Measurements from ENCODE around the gene C7orf33.
A peak's percentile ranks its signal among the peaks of the same experiment; 100 is the strongest.
"Not testable (repeated sequence)": the region's sequence is repeated elsewhere in the genome, so short reads cannot be mapped to it uniquely, and the experiment has no call there.

Gene C7orf33, protein sequence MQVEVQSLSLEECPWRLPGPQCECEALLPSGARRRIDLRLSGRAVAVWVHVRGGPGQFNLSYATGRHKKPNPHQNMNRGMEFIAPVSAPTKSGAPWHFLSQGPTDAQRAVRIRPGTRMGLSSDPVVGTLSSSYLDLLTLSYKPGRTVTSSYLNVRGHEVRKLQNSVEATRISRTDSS

DNA sequence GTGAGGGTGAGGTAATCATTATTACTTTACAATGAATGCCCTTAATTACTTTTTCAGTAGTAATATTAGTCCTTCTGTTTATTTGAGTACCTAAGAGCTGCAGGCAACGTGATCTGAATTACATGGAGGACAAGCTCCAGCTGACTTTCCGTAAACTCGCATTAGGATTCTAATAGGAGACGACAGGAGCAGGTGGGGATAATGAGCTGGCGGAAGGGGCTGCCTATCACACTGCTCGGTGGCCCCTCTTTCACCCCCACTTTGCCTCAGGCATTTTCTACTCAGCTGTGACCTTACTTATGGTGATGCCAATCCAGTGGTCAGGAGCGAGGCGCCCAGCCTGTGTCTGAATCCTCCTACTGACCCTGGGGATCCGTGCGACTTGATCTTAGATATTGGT lies at the start of gene C7orf33:
Gene C7orf33 (plus strand): TSS at position 296 of the 400 bp plus-strand sequence. CDS start 160 bp downstream, outside the sequence.
- DNase-seq, result no peak

DNA sequence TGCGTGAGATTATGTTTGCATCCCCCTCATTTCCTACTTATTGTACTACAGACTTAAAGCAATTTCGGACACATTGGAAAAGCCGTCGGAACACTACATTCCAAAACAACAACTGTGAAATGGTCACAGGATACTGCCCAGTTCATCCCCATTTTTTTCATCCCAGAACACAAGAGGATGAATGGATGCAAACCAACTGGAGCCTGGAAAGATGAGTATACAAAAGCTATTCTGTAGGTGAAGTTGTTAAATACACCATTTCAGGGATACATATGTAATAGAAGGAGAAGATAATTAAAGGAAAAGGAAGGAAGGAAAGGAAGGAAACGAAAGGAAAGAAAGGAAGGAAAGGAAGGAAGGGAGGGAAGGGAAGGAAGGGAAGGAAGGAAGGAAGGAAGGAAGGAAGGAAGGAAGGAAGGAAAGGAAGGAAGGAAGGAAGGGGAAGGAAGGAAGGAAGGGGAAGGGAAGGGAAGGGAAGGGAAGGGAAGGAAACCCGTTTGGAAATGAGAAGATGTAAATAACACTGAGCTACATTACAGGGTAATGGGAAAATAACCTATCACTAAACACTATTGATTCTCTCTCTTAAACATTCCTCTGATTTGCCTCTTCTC lies 48.6 kb upstream of the C7orf33 start:
- no peak for DNase-seq

DNA sequence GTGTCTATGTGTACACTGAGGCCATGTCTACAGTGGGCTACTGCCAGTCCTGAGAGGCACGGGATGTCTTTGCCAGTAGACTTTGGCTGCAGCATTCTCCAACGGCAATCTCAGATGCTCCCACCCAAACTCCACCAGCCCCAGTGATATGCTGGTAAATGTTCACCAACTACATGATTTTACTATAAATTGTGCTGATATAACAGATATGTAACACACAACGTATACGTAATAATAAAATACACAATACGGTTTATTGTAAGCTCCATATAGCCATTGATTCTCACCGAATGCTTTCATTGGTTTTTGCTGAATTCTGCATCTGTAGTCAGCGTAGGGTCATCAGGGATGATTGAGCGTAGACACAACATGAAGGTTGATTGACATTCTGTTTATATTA lies 47.3 kb upstream of the C7orf33 start:
- no peak for DNase-seq

DNA sequence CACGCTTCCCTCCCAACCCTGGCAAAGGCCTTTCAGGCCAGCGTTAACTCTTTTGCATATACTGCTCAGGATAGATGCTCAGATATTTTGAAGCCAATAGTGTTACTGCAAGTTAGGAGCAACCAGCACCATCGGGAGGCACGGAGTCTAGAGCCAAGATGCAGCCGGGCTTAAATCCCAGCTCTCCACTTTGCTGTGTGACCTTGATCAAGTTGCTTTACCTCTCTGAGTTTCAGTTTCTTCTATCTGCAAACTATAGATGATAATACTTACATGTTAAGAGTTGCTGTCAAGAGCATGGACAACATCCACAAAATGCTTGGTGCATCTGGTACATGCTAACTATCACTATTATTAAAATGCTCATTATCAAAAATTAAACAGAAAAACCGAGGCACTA lies 45.4 kb upstream of the C7orf33 start:
- DNase-seq, result no peak

DNA sequence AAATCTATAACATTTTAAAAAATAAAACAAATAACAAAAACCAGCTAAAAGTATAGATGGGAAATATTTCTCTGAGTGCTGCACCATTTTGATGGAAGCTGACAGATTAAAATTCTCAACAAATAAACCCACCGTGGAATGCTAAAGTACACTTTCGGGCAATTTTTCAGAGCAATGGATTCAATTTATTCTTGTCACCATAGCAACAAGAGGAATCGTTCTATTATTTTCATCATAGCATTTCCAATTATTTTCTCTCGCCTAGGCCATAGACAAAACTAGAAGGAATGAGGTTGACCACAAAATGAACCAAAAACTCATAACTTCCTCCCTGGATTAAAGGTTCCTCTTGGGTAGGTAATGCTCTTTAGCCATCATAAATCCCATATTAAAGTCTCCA lies 44.6 kb upstream of the C7orf33 start:
- no peak for DNase-seq

DNA sequence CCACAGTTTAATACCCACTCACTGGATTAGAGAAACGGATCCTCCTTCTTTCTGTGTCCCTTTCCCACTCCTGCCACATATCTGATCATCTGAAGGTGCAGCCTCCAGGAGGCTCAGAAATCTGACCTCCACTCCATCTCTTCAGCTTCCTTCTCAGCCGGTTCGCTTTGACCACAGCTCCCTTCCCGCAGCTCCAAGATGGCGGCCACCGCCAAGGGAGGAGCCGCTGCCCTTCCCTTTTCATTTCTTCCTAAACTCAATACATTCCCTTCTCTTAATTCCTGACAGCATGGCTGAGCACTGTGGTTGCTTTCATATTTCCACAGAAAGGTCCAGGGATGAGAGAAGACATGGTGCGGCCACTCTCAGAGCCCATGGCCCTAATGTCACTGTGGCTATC lies 43.7 kb upstream of the C7orf33 start:
- DNase-seq, result no peak

DNA sequence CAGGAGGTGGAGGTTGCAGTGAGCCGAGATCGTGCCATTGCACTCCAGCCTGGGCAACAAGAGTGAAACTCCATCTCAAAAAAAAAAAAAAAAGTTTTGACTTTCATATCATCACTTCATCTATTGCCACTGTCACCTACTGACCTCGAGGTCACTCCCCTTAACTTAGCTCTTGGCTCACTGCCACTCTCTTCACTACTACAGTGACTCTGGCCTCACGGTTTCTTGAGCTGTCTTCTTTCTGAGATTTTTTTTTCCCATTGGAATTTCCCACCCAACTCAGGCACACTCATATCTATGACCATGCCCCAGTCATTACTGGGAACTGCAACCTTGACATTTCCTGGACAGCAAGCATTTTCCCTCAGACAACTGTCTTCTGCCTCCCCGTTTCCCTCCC lies 42.6 kb upstream of the C7orf33 start:
- no peak for DNase-seq

DNA sequence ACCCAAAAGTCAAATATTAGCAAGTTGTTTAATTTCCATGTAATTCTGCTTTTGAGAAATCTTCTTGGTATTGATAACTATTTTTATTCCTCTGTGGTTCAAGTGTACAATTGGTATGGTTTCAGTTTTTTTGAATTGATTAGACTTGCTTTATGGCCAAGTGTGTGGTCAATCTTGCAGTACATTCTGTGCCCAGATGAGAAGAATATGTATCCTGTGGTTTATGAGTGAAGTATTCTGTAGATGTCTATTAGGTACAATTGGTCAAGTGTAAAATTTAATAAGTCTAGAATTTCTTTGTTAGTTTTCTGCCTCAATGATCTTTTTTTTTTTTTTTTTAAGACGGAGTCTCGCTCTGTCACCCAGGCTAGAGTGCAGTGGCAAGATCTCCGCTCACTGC lies 36.6 kb upstream of the C7orf33 start:
- no peak for DNase-seq

DNA sequence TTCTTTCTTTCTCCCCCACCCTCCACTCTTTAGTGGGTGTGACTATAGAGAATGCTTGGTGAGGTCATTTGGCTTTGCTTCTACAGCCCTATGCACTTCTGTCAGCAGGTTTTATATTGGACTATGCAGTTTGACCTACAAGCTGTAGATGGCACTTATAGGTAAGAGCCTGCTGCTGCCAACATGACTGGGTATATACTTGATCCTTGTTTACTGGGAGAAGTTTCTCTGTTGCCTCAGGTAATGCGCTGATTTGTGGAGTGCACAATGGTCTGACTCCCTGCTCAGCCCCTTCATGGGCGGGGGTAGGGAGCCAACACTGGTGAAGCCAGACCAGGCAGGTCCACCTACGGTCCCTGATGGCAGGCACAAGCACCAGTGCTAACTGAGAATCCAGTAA lies 33.7 kb upstream of the C7orf33 start:
- no peak for DNase-seq

DNA sequence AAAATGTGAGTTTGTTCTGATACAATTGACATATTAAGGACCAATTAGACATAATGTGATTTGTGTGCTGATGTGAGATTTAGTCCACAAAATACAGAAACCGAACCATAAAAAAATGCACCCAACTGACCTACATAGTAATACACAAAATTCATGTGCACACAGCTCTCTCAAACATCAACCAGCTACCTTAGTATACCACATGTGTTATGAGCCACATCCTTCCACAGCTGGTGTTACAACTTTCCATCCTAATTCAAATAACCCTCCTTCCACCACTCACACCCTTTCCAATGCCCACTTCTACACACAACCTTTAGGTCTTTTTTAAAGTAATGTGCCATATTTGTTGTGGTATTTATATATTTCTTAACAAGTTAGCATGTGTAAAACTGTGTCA lies 31.7 kb upstream of the C7orf33 start:
- DNase-seq, result no peak

DNA sequence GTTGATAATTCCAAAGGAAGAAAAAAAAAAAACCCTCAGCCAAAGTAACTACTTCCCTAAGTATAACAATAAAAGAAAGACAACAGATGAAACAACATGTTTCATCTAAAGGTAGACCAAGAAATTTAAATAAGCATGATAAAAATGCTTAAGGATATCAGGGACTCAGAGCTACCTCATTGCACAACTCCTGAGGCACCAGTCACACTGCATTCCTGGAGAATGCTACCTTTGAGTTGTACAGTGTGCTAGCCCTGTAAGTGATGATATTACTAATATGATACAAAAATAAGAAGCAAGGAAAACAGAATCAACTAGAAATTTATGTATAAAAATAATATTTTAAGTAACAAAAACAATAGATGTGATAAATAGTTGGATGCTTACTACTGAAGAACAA lies 29.5 kb upstream of the C7orf33 start:
- no peak for DNase-seq

DNA sequence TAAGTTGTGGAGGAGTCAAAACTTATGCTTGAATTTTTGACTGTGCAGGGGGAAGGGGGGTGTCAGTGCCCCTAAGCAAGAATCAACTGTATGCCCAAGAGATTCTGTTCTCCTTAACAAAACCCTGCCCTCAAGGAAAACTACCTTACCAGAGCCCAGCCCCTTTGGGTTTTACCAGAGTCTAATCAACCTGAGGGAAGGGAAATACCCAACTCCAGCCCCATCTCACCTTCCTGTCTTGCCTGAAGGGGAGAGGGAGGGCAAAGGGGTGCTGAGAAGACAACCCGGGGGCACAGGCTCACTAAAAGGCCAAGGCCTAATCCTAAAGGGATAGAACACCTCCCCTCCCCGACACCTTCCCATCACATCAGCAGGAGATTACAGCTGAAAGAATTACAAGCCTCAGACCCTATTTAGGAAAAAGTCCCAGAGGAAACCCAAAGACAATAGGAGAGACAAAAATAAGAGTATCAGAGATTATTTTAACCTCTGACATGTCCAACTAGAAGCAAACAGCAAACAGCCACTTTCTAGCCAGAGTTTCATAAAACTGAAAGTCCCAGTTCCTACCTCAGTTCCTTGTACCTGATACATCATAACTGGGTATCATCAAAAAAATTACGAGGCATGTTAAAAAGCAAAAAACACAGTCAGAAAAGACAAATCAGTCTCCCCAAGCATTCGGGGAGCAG lies 26.8 kb upstream of the C7orf33 start:
- no peak for DNase-seq

DNA sequence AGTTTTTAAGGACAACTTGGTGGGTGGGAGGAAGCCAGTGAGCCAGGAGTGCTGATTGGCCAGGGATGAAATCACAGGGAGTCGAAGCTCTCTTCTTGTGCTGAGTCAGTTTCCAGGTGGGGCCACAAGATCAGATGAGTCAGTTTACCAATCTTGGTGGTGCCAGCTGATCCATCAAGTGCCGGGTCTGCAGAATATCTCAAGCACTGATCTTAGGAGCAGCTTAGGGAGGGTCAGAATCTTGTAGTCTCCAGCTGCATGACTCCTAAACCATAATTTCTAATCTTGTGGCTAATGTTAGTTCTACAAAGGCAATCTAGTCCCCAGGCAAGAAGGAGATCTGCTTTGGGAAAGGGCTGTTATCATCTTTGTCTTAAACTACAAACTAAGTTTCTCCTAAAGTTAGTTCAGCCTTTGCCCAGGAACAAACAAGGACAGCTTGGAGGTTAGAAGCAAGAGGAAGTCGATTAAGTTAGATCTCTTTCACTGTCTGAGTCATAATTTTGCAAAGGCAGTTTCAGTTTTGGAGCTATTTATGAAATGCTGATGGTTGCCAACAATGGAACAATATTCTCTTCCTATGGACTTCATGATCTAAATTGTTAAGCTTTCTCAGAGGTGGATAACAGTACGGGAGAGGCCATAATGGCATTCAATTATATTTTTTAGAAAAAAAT lies 26.2 kb upstream of the C7orf33 start:
- DNase-seq, result peak; percentile 18 to 23

DNA sequence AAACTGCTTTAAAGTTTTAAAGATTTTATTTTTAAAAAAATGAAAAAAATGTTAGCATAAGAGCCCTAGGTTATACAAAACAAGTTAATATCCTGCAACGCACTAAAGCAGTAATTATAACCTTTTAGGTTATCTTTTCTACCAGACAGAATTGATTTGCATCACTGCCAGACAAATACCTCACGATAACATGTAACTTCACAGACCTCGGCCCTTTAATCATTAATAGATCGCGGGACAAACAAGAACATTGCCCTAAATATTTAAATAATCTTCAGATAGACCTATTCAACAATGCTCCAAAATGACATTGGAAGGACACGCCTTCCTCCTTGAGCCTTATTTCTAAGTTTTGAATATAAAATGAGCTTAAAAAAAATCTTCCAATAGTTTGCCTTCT lies 23.8 kb upstream of the C7orf33 start:
- no peak for DNase-seq

DNA sequence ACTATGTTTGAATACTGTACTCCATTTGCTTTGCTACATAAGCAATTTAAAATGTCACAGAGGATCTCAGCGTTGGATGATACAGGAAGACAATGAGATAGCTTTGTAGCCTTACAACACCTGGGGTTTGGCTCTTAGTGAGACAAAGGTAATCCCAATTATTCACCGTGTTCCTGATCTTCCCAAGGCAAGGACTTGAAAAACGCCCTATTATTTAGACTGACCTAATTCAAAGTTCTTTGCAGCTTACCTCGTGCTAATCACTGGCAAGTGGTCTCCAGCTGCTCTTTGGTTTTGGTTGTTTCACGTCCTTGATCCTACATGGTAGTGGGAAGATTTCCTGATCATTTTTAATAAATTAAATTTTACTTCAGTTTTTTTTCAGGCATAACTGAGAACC lies 23.0 kb upstream of the C7orf33 start:
- DNase-seq, result no peak

DNA sequence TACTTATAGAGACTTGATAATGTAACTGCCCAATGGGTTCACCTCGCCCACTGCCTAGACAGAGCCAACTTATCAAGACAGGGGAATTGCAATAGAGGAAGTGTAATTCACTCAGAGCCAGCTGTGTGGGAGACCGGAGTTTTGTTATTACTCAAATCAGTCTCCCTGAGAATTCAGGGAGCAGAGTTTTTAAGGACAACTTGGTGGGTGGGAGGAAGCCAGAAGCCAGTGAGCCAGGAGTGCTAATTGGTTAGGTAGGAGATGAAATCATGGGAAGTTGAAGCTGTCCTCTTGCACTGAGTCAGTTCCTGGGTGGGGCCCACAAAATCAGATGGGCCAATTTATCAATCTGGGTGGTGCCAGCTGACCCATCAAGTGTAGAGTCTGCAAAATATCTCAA lies 20.1 kb upstream of the C7orf33 start:
- no peak for DNase-seq

DNA sequence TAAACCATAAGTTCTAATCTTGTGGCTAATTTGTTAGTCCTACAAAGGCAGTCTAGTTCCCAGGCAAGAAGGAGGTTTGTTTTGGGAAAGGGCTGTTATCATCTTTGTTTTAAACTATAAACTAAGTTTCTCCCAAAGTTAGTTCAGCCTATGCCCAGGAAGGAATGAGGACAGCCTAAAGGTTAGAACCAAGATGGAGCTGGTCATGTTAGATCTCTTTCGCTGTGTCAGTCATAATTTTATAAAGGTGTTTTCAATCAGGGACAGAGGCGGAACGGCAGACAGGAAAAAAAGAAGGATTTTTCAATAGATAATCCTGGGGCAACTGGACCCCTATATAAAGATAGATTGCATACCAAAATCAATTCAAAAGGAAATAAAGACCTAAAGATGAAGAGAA lies 19.6 kb upstream of the C7orf33 start:
- DNase-seq, result not testable (repeated sequence)

DNA sequence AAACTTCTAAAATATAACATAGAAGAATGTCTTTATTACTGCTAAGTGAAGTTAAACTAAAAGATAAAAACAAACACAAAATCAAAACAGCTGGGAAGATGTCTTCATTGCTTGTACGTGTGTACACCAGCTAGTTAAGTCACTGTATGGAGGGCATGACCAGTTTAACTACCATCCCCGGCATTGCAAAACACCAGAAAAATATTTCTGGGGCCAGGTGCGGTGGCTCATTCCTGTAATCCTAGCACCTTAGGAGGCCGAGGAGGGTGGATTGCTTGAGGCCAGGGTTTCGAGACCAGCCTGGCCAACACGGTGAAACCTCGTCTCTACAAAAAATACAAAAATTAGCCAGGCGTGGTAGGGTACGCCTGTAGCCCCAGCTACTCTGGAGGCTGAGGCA lies 19.2 kb upstream of the C7orf33 start:
- no peak for DNase-seq

DNA sequence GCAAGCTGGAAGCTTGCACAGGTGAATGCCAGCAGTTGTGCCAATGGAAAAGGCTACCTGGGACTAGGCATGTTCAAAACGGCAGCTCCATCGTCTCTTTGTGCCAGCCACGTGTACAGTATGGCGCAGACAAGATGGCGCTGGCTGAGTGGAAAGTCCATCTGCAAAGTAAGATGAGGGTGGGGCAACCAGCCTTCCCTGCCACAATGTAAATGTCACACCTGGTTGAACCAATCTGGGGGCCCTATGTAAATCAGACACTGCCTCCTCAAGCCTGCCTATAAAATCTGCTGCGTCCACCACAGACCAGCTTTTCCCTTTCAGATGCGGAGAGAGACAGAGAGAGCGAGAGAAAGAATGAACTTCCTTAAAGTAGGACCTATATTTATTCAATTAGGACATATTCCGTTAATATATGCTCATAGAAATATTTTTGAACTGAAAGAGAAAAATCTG lies 18.5 kb upstream of the C7orf33 start:
- no peak for DNase-seq

DNA sequence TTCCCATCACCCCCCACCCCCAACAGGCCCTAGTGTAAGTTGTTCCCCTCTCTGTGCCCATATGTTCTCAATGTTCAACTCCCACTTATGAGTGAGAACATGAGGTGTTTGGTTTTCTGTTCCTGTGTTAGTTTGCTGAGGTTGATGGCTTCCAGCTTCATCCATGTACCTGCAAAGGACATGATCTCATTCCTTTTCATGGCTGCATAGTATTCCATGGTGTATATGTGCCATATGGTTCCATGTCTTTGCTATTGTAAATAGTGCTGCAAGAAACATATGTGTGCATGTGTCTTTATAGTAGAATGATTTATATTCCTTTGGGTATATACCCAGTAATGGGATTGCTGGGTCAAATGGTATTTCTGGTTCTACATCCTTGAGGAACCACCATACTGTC lies 17.0 kb upstream of the C7orf33 start:
- not testable (repeated sequence) for DNase-seq

DNA sequence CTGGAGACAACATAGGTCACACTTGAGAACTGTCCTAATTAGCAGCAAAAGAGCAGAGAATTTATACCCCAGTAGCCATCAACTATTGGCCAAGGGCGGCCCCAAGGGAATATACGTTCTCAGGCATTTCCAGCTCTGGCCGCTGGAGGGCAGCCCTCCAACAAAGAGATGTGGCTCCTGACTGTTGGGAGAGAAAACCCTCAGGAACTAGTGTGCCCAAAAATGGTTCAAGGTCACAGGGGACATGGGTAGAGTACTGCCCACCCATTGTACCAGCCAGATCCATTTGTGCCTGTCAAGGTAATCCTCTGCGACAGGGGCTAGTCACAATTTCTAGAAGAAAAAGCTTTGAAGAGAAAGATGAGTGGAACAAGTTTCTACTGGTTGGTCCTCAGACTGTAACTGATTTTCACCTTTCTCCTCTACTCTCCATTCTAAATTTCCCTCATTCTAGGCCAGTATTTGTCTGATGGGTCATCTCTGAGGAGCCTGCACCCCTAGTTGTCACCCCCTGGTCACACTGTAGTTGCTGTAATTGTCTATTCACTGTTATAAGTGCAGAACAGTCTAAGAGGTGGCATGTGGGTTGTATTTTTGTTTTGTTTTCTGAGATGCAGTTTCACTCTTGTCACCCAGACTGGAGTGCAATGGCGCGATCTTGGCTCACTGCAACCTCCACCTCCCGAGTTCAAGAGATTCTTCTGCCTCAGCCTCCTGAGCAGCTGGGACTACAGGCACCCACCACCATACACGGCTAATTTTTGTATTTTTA lies 14.7 kb upstream of the C7orf33 start:
- DNase-seq, result peak; percentile 64 to 74

DNA sequence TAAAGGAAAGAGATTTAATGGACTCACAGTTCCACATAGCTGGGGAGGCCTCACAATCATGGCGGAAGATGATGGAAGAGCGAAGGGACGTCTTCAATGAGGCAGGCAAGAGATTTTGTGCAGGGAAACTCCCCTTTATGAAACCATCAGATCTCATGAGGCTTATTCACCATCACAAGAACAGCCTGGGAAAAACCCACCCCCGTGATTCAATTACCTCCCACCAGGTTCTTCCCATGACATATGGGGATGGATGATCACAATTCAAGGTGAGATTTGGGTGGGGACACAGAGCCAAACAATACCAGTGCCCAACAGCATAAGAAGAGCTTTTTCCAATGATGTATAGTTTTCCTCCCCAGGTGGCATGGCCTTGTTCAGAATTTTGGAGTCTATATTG lies 11.2 kb upstream of the C7orf33 start:
- DNase-seq, result no peak

DNA sequence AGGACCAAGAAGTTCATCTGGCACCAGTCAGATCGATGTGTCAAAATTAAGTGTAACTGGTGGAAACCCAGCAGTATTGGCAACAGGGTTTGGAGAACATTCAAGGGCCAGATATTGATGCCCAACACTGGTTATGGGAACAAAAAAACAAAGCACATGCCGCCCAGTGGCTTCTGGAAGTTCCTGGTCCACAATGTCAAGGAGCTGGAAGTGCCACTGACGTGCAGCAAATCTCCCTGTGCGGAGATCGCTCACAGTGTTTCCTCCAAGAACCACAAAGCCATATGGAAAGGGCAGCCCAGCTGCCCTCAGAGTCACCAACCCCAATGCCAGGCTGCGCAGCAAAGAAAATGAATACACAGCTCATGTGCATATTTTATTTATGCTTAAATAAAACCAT lies 10.1 kb upstream of the C7orf33 start:
- no peak for DNase-seq

Data from activated CD4-positive, alpha-beta T cell treated with anti-CD3 and anti-CD28 coated beads for 4 hours (primary cell).